ENCODE results near the gene FADD. TPM values are rescaled to one million over a fixed set of nuclear protein-coding genes. Genes with fewer than 3 reads are reported as not detected.

Gene FADD
- polyA plus RNA-seq, 12 donors, result 5.8 to 9.9 (median 8.1) TPM; not detected in 1

- no peak for DNase-seq
Observed at GRCh38 chr11:70230151-70230839, 27.2 kb downstream of the FADD start.

- no peak for DNase-seq
Observed at GRCh38 chr11:70230840-70231710, 28.0 kb downstream of the FADD start.

GRCh38 chr11:70233034-70233433 lies 29.9 kb downstream of the FADD start:
- no peak for DNase-seq

GRCh38 chr11:70233511-70233934 lies 30.4 kb downstream of the FADD start:
- no peak for DNase-seq

- no peak for DNase-seq
Observed at GRCh38 chr11:70233962-70234361, 30.9 kb downstream of the FADD start.

- DNase-seq, result no peak
Observed at GRCh38 chr11:70240337-70240736, 37.2 kb downstream of the FADD start.

- DNase-seq, result no peak
Observed at GRCh38 chr11:70241709-70242108, 38.6 kb downstream of the FADD start.

GRCh38 chr11:70242885-70243284 lies 39.8 kb downstream of the FADD start:
- no peak for DNase-seq

- DNase-seq, result no peak
Observed at GRCh38 chr11:70243912-70244652, 41.0 kb downstream of the FADD start.

GRCh38 chr11:70244698-70245097 lies 41.6 kb downstream of the FADD start:
- DNase-seq, result no peak

GRCh38 chr11:70246196-70246595 lies 43.1 kb downstream of the FADD start:
- no peak for DNase-seq

- no peak for DNase-seq
Observed at GRCh38 chr11:70247042-70247709, 44.1 kb downstream of the FADD start.

- no peak for DNase-seq
Observed at GRCh38 chr11:70247710-70248072, 44.6 kb downstream of the FADD start.

- DNase-seq, result peak; percentile 80
Observed at GRCh38 chr11:70250876-70251658, 48.0 kb downstream of the FADD start.

- DNase-seq, result peak; percentile 15
Observed at GRCh38 chr11:70251659-70252321, 48.7 kb downstream of the FADD start.

- DNase-seq, result no peak
Observed at GRCh38 chr11:70252844-70253243, 49.7 kb downstream of the FADD start.

- DNase-seq, result no peak
Observed at GRCh38 chr11:70255477-70256116, 52.5 kb downstream of the FADD start.
